NCI-H187 treated with DMSO at 0.1 percent for 48 hours (cell line): Measurements from ENCODE around the gene GABPA.

Source experiments
- DNase-seq: peaks from one replicate; lab custom pipeline; 2025; lab: John Stamatoyannopoulos, UW

The GABPA gene

GRCh38 chr21:25811186-25811585 is 76.4 kb downstream of the GABPA start:
- DNase-seq, result no peak

DNA sequence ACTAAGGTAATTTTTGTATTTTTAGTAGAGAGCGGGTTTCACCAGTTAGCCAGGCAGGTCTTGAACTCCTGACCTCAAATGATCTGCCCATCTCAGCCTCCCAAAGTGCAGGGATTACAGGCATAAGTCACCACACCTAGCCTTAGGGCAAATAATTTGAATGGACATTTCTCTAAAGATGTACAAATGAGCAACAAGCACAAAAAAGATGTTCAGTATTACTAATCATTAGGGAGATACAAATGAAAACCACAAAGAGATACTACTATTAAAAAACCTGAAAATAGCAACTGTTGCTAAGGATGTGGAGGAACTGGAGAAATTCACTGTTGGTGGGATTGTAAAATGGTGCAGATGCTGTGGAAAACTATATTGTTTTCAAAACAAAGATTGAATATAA is 79.1 kb downstream of the GABPA start:
- DNase-seq, result no peak

DNA sequence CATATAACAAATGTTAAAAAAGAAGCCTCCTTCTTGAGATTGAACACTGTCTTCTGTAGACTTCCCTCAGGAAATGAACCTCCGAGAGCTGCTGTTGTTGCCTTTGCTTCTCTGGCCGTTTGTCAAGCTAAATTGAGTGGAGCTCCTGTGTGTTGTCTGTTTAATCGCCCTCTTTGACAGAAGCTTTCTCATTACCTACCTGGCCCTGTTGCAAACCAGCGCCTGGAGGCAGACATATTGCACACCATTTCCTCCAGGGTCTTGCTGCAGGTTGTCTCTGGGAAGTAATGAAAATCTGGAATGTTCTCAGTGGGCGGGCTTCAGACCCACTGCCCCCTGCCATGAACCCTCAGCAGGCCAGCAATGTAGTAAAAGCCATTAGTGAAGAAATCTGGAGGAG is 83.3 kb downstream of the GABPA start:
- no peak for DNase-seq

DNA sequence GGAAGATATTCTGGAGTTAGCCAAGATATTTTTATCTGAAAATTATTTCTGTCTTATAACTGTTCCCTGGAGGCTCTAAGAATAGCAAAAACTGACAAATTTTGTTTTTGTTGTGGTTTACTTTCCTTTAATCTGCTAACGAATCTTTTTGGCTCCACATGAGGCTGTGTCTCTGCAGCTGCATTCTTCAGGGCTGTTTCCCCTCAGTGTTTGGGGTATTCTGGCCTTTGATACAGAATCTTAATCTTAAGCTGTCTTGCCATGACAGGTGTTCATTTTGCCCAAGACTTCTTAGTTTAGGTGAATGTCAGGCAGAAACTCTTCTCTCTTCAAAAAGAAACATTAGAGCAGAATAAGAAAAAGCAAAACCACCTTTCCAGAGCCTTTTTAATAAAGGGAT is 83.8 kb downstream of the GABPA start:
- DNase-seq, result no peak
